ENCODE data around the gene DGKB.

Gene DGKB

DNA sequence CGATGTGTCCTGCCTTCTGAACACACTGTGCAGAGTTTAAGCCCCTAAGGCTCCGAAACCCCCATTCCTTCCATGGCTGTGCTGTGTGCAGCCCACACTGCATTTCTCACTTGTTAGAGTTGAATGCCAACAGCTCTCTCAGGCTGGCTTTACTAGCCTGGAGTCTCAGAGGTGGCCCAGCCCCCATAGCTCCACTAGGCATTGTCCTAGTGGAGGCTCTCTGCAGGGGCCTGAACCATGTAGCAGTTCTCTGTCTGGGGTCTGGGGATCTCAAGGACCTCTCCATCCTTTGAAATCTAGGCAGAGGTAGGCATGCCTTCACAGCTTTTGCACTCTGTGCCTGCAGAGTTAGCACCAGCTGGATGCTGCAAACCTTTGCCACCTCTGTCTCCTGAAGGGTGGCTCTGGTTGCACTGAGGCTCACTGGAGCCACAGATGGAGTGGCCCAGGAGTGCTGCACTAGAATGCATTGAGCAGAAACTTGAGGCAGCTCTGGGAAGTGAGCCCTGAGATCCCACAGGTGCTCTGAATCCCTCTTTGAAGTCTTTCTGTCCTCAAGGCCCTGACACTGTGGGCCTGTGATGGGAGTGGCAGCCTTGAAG, 301.7 kb downstream of the DGKB start:
- H3K4me3 ChIP-seq (ENCODE audit: low read depth, low read length): no peak overlapping the region
- TF ChIP-seq CTCF (IDR thresholded peaks at IDR 0.05; ENCODE audit: low read depth, low read length, missing control alignments): no peak
- DNase-seq (ENCODE audit: low read depth): no peak

- no peak for TF ChIP-seq CTCF (IDR thresholded peaks at IDR 0.05; ENCODE audit: low read depth, low read length, missing control alignments)
- no peak overlapping the region for H3K4me3 ChIP-seq (ENCODE audit: low read depth, low read length)
- DNase-seq (ENCODE audit: low read depth): no peak
Observed at GRCh38 chr7:14598978-14599377, 303.6 kb downstream of the DGKB start.

GRCh38 chr7:14596421-14596820, 306.1 kb downstream of the DGKB start:
- no peak for TF ChIP-seq CTCF (IDR thresholded peaks at IDR 0.05; ENCODE audit: low read depth, low read length, missing control alignments)
- DNase-seq (ENCODE audit: low read depth): no peak
- no peak overlapping the region for H3K4me3 ChIP-seq (ENCODE audit: low read depth, low read length)

- no peak for TF ChIP-seq CTCF (IDR thresholded peaks at IDR 0.05; ENCODE audit: low read depth, low read length, missing control alignments)
- DNase-seq (ENCODE audit: low read depth): no peak
- no peak overlapping the region for H3K4me3 ChIP-seq (ENCODE audit: low read depth, low read length)
Observed at GRCh38 chr7:14590206-14590605, 312.3 kb downstream of the DGKB start.

DNA sequence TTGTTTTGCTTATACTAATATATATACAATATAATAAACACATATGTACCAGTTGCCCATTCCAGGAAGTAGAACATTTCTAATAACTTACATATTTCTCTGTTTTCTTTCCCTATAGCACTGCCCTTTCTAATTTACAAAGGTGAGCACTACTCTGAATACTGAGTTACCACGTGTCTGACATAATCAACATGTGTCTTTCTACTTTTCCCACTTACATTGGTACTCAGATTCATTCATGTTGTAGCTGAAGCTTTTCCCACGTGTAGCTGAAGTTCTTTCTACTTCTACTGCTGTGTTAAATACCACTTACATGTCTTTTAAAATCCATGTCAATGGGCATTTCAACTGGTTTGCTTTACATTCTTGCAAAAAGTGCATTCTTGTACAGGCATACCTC, 317.3 kb downstream of the DGKB start:
- no peak overlapping the region for H3K4me3 ChIP-seq (ENCODE audit: low read depth, low read length)
- no peak for DNase-seq (ENCODE audit: low read depth)
- no peak for TF ChIP-seq CTCF (IDR thresholded peaks at IDR 0.05; ENCODE audit: low read depth, low read length, missing control alignments)

- TF ChIP-seq CTCF (IDR thresholded peaks at IDR 0.05; ENCODE audit: low read depth, low read length, missing control alignments): no peak
- H3K4me3 ChIP-seq (ENCODE audit: low read depth, low read length): no peak overlapping the region
- no peak for DNase-seq (ENCODE audit: low read depth)
Observed at GRCh38 chr7:14583518-14583917, 319.0 kb downstream of the DGKB start.

DNA sequence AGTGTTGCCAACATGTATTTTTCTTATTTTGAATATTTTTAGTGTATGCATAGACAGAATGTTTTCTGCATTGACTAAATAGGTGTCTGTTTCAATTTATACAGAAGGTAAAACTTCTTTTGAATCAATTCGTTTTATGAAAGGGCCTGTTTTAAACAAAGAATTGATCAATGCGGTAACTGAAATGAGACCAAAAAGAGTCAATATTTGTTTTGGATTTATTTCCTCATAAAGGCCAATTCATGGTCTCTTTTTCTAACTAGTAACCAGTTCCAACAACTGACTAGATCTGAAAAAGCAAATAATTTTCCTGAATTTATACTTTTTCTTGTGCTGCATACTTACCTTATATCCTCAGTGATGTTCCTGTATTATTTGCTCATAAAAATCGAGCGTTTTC, 320.5 kb downstream of the DGKB start:
- no peak for TF ChIP-seq CTCF (IDR thresholded peaks at IDR 0.05; ENCODE audit: low read depth, low read length, missing control alignments)
- DNase-seq (ENCODE audit: low read depth): no peak
- H3K4me3 ChIP-seq (ENCODE audit: low read depth, low read length): no peak overlapping the region

Data from GM12864 (cell line).